H1 (cell line): ENCODE results near the gene PHYHD1.

Source experiments
- E2F6 ChIP-seq: IDR thresholded peaks from 2 replicates; pipeline ENCODE4 v1.6.1; 2012; ENCODE audit warnings: inconsistent platforms
- EZH2 ChIP-seq: fragments of 200-600 bp; sonication (generic); IDR thresholded peaks from 2 replicates; pipeline ENCODE4 v1.7.1; 2012; ENCODE audit warnings: low read depth, mild to moderate bottlenecking, moderate library complexity, low read length, inconsistent platforms; ENCODE audit not compliant: severe bottlenecking
- NRF1 ChIP-seq: IDR thresholded peaks from 2 replicates; pipeline ENCODE4 v1.6.1; 2011; ENCODE audit warnings: mild to moderate bottlenecking, low read depth, low read length, improper control_type of control experiment
- POLR2A ChIP-seq, 2 experiments: IDR thresholded peaks; 1 replicate in 1 of 2; 2 replicates in 1 of 2; pipeline ENCODE4 v1.6.1; 2011; ENCODE audit warnings: low read depth in 2 of 2, low read length in 2 of 2, mild to moderate bottlenecking in 2 of 2; ENCODE audit errors: control extremely low read depth in 1 of 2
- TCF12 ChIP-seq: IDR thresholded peaks from 2 replicates; pipeline ENCODE4 v1.6.1; 2011; ENCODE audit warnings: low read depth, mild to moderate bottlenecking, low read length
- TF ChIP-seq, protein P1 (sequence below), 3 experiments: IDR thresholded peaks; 1 replicate in 2 of 3; 2 replicates in 1 of 3; pipeline versions ENCODE4 v1.5.1 to v1.6.1; 2011; ENCODE audit warnings: low read length in 3 of 3, mild to moderate bottlenecking in 3 of 3, inconsistent platforms in 2 of 3, low read depth in 1 of 3, moderate library complexity in 1 of 3; ENCODE audit not compliant: insufficient read depth in 1 of 3; ENCODE audit errors: control extremely low read depth in 1 of 3

DNA sequence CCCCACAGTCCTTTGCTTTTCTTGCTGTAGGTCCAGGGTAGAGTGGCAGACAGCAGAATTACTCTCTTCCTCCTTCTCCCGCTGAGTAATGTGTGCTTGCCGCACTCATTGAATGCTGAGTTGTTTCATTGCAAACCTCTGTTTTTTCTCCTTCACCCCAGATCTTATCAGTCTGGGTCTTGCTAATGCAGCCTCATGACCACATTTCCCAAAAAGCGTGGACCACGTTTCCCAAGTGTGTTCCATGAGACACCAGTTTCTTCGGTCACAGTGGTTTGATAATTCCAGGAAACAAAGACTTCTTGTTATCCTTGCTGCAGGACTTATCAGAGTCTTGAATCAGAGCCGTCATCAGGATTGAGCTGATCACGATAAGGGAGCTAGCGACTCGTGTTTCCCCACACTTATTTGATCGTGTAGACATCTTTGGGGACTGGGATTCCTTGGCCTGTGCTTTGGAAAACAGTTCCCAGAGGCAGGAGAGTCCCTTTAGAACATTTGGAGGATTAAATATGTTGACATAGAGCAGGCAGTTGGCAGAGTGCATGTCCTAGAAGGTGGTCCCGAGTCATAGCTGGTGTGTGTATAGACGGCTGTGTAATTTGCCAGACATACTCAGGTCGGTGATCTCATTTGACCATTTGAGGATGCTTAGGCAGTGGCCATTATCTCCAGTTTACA, 34.4 kb upstream of the PHYHD1 start:
- TF ChIP-seq E2F6 (no peak), TCF12 (no peak), NRF1 (no peak), POLR2A (IDR thresholded peaks at IDR 0.05; ENCODE audit: control extremely low read depth in 1 of 2, low read depth in 2 of 2, low read length in 2 of 2) (no peak), EZH2 (no peak)
- TF ChIP-seq, protein P1, sequence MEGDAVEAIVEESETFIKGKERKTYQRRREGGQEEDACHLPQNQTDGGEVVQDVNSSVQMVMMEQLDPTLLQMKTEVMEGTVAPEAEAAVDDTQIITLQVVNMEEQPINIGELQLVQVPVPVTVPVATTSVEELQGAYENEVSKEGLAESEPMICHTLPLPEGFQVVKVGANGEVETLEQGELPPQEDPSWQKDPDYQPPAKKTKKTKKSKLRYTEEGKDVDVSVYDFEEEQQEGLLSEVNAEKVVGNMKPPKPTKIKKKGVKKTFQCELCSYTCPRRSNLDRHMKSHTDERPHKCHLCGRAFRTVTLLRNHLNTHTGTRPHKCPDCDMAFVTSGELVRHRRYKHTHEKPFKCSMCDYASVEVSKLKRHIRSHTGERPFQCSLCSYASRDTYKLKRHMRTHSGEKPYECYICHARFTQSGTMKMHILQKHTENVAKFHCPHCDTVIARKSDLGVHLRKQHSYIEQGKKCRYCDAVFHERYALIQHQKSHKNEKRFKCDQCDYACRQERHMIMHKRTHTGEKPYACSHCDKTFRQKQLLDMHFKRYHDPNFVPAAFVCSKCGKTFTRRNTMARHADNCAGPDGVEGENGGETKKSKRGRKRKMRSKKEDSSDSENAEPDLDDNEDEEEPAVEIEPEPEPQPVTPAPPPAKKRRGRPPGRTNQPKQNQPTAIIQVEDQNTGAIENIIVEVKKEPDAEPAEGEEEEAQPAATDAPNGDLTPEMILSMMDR (IDR thresholded peaks at IDR 0.05; ENCODE audit: control extremely low read depth in 1 of 3, insufficient read depth in 1 of 3, low read depth in 1 of 3, low read length in 3 of 3) = no peak
